ENCODE results near the gene F8. TPM values are rescaled to one million over a fixed set of nuclear protein-coding genes. Genes with fewer than 3 reads are reported as not detected.

Gene F8
- total and polyA plus RNA-seq, 8 donors, result 2.5 to 22.0 (median 8.5) TPM

DNA sequence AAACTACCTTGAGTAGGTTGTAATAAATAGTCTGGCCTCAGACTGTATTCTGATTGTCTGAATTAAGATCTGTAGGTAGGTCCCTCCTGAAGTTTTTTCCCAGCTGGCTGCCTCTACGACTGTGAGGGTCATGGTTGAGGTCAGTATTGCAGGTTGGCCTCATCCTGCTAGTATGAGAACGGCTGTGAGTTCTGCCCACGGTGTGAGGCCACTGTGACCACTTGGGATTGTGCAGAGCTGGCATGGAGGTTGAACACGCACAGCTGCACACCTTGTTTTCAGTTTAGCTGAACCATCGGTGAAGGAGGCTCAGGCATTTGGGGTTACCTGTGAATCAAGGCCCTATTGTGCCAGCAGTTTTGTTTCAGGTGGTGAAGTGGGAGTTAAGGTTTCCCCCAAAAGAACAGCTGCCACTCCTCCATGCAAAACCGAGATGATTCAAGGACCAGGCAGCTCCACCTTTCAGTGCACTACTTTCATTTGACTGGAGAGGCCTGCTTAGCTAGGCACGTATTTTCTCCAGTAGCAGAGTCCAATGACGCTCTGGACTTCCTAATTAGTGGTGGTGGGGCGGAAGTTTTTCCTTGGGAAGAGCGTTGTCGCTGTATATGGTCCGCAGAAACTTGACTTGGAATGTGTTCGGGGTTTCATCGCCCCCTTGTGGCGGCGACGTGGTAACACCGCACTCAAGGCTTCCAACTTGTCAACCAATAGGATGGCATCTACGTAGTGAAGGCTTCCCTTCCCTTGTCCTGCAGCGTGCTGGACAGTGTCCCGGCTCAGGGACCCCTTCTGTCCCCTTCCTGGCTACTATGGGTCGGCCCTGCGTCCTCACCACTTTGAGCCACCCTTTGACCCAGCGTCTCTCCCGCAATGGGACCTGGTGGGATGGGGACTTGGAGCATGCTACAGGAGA lies 34.6 kb upstream of the F8 start:
- ATAC-seq (peak; percentile 85 to 95 (median 94)), DNase-seq (peak; percentile 41 to 80 (median 72)), FAIRE-seq (peak; percentile 53)
- 7 to 19% methylated on average over 25 of the region's 25 CpGs for WGBS, 2 donors
- Histone ChIP-seq H3K4me3 (no peak overlapping the region), H3K36me3 (no peaks in the 10 kb centered on the region), H3K27me3 (no peaks in the 10 kb centered on the region), H3K4me1 (peaks cover 0 to 18% (median 5%) of the 10 kb centered on the region in 3 donors), H3K27ac (peak overlapping the region in 2 of 4 donors; percentile 20 to 39), H3K9me3 (no peaks in the 10 kb centered on the region)
- intact Hi-C loops (cut with DNase I), result loop anchor here in 1 of 3 donors (10.0 kb wide), 1 partner anchor 72 kb away; no protein-coding TSS in a partner anchor
- TF ChIP-seq, protein P1, sequence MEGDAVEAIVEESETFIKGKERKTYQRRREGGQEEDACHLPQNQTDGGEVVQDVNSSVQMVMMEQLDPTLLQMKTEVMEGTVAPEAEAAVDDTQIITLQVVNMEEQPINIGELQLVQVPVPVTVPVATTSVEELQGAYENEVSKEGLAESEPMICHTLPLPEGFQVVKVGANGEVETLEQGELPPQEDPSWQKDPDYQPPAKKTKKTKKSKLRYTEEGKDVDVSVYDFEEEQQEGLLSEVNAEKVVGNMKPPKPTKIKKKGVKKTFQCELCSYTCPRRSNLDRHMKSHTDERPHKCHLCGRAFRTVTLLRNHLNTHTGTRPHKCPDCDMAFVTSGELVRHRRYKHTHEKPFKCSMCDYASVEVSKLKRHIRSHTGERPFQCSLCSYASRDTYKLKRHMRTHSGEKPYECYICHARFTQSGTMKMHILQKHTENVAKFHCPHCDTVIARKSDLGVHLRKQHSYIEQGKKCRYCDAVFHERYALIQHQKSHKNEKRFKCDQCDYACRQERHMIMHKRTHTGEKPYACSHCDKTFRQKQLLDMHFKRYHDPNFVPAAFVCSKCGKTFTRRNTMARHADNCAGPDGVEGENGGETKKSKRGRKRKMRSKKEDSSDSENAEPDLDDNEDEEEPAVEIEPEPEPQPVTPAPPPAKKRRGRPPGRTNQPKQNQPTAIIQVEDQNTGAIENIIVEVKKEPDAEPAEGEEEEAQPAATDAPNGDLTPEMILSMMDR (IDR thresholded peaks at IDR 0.05), result peak; percentile 75 to 86 (median 80)

DNA sequence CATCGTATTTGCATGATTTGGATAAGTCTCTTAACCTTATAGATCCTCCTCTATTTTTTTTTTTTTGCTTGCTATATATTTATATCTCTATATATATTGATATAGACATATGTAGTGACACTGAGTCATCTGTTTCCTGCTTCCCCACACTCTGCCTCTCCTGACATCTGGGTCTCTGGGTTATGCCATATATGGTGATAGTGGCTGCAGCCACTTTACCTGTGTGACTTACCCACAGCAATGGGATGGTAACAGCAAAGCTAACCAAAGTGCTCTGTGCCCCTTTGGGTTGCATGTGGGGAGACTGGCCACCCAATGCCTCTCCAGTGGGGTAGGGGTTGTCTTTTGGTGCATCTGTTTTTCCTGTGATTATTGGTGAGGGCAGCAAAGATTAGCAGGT lies 33.9 kb upstream of the F8 start:
- H3K9me3 ChIP-seq, result no peaks in the 10 kb centered on the region
- H3K36me3 ChIP-seq, result no peaks in the 10 kb centered on the region
- FAIRE-seq, result no peak
- 68 to 84% methylated on average over 1 of the region's 1 CpG for WGBS, 2 donors
- DNase-seq, result no peak
- peak overlapping the region in 2 of 4 donors; percentile 20 to 39 for H3K27ac ChIP-seq
- H3K4me1 ChIP-seq, result peaks cover 0 to 20% (median 5%) of the 10 kb centered on the region in 3 donors
- ATAC-seq, result peak in 1 of 4 donors; percentile 3
- no peaks in the 10 kb centered on the region for H3K27me3 ChIP-seq
- no peak overlapping the region for H3K4me3 ChIP-seq
- intact Hi-C loops (cut with DNase I), result loop anchor here in 1 of 3 donors (10.0 kb wide), 1 partner anchor 72 kb away; no protein-coding TSS in a partner anchor
- TF ChIP-seq, protein P1 (IDR thresholded peaks at IDR 0.05), result no peak

DNA sequence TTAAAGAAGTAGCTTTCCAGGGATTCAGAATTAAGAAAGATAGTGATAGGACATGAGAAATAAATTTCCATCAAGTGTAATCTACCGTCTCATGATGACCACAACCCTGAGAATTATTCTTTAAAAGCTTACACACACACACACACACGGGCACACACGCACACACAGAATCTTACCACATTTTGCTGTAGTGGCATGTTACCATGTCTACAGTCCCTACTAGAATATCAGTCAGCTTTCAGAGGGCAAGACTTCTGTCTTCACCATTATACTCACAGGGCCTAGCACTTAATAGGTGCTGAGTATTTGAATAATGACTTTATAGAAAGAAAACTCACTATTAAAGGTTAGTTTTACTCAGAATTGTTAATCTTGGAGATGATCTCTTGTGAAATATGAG lies 33.0 kb upstream of the F8 start:
- H3K36me3 ChIP-seq, result no peaks in the 10 kb centered on the region
- H3K27ac ChIP-seq, result no peak overlapping the region
- intact Hi-C loops (cut with DNase I), result loop anchor here in 1 of 3 donors (10.0 kb wide), 1 partner anchor 71 kb away; no protein-coding TSS in a partner anchor
- TF ChIP-seq, protein P1 (IDR thresholded peaks at IDR 0.05), result no peak
- H3K27me3 ChIP-seq, result no peaks in the 10 kb centered on the region
- peaks cover 0 to 20% (median 5%) of the 10 kb centered on the region in 3 donors for H3K4me1 ChIP-seq
- no peak for DNase-seq
- no peak for ATAC-seq
- no peak for FAIRE-seq
- H3K4me3 ChIP-seq, result no peak overlapping the region
- 72 to 84% methylated on average over 3 of the region's 3 CpGs for WGBS, 2 donors
- H3K9me3 ChIP-seq, result no peaks in the 10 kb centered on the region

DNA sequence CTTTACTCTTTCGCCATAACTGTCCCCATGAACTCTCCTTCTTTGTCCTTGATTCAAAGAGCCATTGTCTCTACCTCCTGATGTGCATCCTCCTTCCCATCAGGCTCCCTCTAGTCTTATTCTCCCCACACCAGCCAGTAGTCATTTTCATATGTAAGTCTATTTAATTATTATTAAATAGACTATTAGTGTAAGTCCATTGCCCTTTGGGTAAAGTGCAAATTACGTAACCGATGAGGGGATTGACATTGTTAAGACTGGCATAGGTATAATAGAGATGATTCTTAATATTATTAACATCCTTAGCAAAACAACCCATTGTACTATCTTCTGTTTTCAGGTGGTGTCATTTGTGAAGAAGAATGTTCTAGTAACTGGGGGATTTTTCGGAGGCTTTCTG lies 31.7 kb upstream of the F8 start:
- Histone ChIP-seq H3K27me3 (no peaks in the 10 kb centered on the region), H3K27ac (no peak overlapping the region), H3K9me3 (no peaks in the 10 kb centered on the region), H3K36me3 (no peaks in the 10 kb centered on the region), H3K4me3 (no peak overlapping the region), H3K4me1 (peaks cover 0 to 20% (median 5%) of the 10 kb centered on the region in 3 donors)
- 78 to 99% methylated on average over 4 of the region's 4 CpGs for WGBS, 2 donors
- FAIRE-seq (no peak), ATAC-seq (no peak), DNase-seq (no peak)
- intact Hi-C loops (cut with DNase I), result loop anchor here in 1 of 3 donors (10.0 kb wide), 1 partner anchor 69 kb away; no protein-coding TSS in a partner anchor
- TF ChIP-seq, protein P1 (IDR thresholded peaks at IDR 0.05), result no peak

Measured in pancreas (tissue), 10 donors.